Natural killer cell (primary cell): ENCODE results near the gene GORASP1. TPM values are rescaled to one million over a fixed set of nuclear protein-coding genes. Genes with fewer than 3 reads are reported as not detected.

ENCODE experiments used
- ATAC-seq, 3 donors: fragments of 150-1000 bp in 2 of 3; fragments of 200-7000 bp in 1 of 3; cut with Tn5 transposase; 1 replicate in 1 of 3; 2 replicates in 2 of 3; pipeline ENCODE4 v1.10.0; 2021; ENCODE audit warnings: mild to moderate bottlenecking in 2 of 3, moderate library complexity in 2 of 3
- DNase-seq, 2 donors: peaks; one replicate each; pipeline versions ENCODE4 v3.0.0 to v3.0.0-alpha.2; 2013 to 2021; ENCODE audit warnings: mixed read lengths in 1 of 2
- H3K27ac ChIP-seq: one replicate; pipeline ENCODE4 v1.5.1; 2013; ENCODE audit warnings: mild to moderate bottlenecking, low read length
- H3K27me3 ChIP-seq: one replicate; pipeline ENCODE4 v1.6.1; 2013; ENCODE audit warnings: low read length; ENCODE audit not compliant: control insufficient read depth, insufficient read depth
- H3K36me3 ChIP-seq: one replicate; pipeline ENCODE4 v1.6.1; 2013; ENCODE audit warnings: low read length; ENCODE audit not compliant: control insufficient read depth, insufficient read depth
- H3K4me1 ChIP-seq: one replicate; pipeline ENCODE4 v1.6.1; 2013; ENCODE audit warnings: low read length; ENCODE audit not compliant: control insufficient read depth, insufficient read depth
- H3K4me3 ChIP-seq: one replicate; pipeline ENCODE4 v1.5.1; 2013; ENCODE audit warnings: low read length
- H3K9me3 ChIP-seq: one replicate; pipeline ENCODE4 v1.6.1; 2013; ENCODE audit warnings: low read length; ENCODE audit not compliant: control insufficient read depth, insufficient read depth
- H3K27ac Mint-ChIP-seq, 2 donors: one replicate each; pipeline ENCODE4 v1.8.0; 2022; ENCODE audit warnings: mild to moderate bottlenecking in 2 of 2, mixed read lengths in 2 of 2, moderate library complexity in 1 of 2
- H3K27me3 Mint-ChIP-seq, 2 donors: one replicate each; pipeline ENCODE4 v1.8.0; 2022; ENCODE audit warnings: low read depth in 2 of 2, mixed read lengths in 2 of 2
- H3K36me3 Mint-ChIP-seq: one replicate; pipeline ENCODE4 v1.8.0; 2022; ENCODE audit warnings: mixed read lengths
- H3K4me1 Mint-ChIP-seq, 2 donors: one replicate each; pipeline ENCODE4 v1.8.0; 2022; ENCODE audit warnings: mixed read lengths in 2 of 2
- H3K4me3 Mint-ChIP-seq: one replicate; pipeline ENCODE4 v1.8.0; 2022; ENCODE audit warnings: mild to moderate bottlenecking, moderate library complexity, mixed read lengths
- H3K9me3 Mint-ChIP-seq, 2 donors: one replicate each; pipeline ENCODE4 v1.8.0; 2022; ENCODE audit warnings: mixed read lengths in 2 of 2
- whole genome bisulfite sequencing: methylation state at CpG from one replicate; pipeline ENCODE4 v1.1.7; 2013; ENCODE audit warnings: missing lambda C conversion rate; ENCODE audit not compliant: insufficient coverage; 5-methylcytosine and 5-hydroxymethylcytosine counted together
- intact Hi-C: fragments of 100-400 bp; cut with micrococcal nuclease; formaldehyde crosslinking; loops from one replicate; pipeline ENCODE4 v1.14.2; 2022
- total RNA-seq, 4 donors: library from RNA; stranded (reverse); fragments of 120-200 nt in 1 of 4; gene quantifications; one replicate each; pipeline versions ENCODE4 v1.2.3 to v1.2.4, GENCODE V29; 2013 to 2022
- TF ChIP-seq, protein P1 (sequence below): fragments of 200-600 bp; IDR thresholded peaks from one replicate; pipeline ENCODE4 v1.8.0; 2022; ENCODE audit warnings: antibody characterized with exemption

Gene GORASP1
- total RNA-seq, 3 donors from 2014 or later (not counting 1 experiment from before 2014, with no cell fraction given): 20.2 to 21.3 (median 20.8) TPM

DNA sequence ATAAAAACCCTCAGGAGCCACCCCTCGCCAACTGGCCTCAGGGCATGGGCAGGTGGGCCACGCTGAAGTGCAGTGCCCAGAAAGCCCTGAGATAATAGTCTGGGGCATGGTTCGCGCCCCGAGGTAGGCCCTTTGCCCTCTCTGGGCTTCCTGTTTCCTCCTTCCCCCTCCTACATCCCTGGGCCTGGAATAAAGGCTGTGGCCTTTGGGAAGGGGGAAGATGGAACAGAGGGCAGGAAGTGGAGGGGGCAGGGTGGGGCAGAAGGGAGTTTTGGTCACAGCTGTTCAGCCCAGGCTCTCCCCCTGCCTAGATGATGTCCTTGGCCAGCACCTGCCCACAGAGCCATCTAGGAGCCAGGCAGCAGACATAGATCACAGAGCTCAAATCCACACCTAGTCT lies 34.6 kb upstream of the GORASP1 start:
- DNase-seq (no peak), ATAC-seq (no peak)
- H3K4me3 Mint-ChIP-seq: no peak overlapping the region
- peaks cover 20 to 32% of the 10 kb centered on the region in 2 donors for H3K4me1 Mint-ChIP-seq
- no peak overlapping the region for H3K4me3 ChIP-seq
- WGBS: 79% methylated on average over 5 of the region's 5 CpGs
- H3K36me3 ChIP-seq: peaks cover 51% of the 10 kb centered on the region
- H3K36me3 Mint-ChIP-seq: peaks cover 12% of the 10 kb centered on the region
- no peak overlapping the region for H3K27ac ChIP-seq
- no peaks in the 10 kb centered on the region for H3K9me3 ChIP-seq
- TF ChIP-seq, protein P1, sequence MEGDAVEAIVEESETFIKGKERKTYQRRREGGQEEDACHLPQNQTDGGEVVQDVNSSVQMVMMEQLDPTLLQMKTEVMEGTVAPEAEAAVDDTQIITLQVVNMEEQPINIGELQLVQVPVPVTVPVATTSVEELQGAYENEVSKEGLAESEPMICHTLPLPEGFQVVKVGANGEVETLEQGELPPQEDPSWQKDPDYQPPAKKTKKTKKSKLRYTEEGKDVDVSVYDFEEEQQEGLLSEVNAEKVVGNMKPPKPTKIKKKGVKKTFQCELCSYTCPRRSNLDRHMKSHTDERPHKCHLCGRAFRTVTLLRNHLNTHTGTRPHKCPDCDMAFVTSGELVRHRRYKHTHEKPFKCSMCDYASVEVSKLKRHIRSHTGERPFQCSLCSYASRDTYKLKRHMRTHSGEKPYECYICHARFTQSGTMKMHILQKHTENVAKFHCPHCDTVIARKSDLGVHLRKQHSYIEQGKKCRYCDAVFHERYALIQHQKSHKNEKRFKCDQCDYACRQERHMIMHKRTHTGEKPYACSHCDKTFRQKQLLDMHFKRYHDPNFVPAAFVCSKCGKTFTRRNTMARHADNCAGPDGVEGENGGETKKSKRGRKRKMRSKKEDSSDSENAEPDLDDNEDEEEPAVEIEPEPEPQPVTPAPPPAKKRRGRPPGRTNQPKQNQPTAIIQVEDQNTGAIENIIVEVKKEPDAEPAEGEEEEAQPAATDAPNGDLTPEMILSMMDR: no peak
- intact Hi-C loops: no loop called here
- no peaks in the 10 kb centered on the region for H3K9me3 Mint-ChIP-seq
- no peaks in the 10 kb centered on the region for H3K27me3 ChIP-seq
- peaks cover 26% of the 10 kb centered on the region for H3K4me1 ChIP-seq
- H3K27me3 Mint-ChIP-seq: no peaks in the 10 kb centered on the region
- H3K27ac Mint-ChIP-seq: peak overlapping the region; percentile 69 to 72

DNA sequence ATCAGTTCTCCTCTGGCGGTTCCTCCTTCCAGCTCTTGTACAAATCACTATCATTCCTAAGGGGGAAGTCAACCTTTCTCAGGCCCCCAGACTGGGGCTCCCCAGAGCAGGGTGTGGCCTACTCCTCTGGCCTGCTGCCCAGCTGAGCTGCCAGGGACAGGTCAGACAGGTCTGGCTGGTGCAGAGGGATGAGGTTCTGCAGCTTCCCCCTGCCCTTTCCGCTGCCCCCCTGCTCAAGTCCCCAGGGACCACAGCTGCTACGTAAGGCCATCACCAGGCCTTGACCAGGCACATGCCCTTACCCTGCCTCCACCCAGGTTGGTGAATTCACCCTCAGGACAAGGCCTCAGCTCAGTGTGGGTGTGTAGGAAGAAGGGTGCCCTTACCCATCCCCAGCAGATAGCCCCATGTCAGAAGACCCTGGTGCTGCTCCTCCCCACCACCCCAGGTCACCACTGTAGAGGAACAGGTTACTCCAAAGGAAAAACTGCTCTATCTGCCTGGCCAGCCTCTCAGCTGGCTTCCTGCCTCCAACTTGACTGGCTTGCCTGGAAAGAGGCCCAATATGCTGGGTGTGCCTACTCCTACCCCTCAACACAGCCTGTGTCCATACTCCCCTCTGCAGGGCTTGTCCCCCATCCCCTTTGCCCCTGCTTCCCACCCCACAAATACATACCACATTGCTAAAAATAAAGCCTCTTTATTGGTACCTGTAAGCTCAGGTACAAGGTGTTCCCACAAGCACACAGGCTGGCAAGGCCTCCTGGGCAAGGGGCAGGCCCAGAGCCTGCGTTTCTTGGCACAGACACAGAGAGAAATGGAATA lies 34.0 kb upstream of the GORASP1 start:
- H3K27me3 ChIP-seq: no peaks in the 10 kb centered on the region
- WGBS: 73% methylated on average over 4 of the region's 4 CpGs
- no peaks in the 10 kb centered on the region for H3K9me3 ChIP-seq
- ATAC-seq (peak; percentile 8 to 38 (median 11)), DNase-seq (peak in 1 of 2 donors; percentile 25)
- H3K4me3 ChIP-seq: no peak overlapping the region
- peak overlapping the region; percentile 33 for H3K4me3 Mint-ChIP-seq
- TF ChIP-seq, protein P1: no peak
- peaks cover 14 to 25% of the 10 kb centered on the region in 2 donors for H3K4me1 Mint-ChIP-seq
- no peak overlapping the region for H3K27ac ChIP-seq
- intact Hi-C loops: no loop called here
- H3K36me3 ChIP-seq: peaks cover 49% of the 10 kb centered on the region
- H3K4me1 ChIP-seq: peaks cover 19% of the 10 kb centered on the region
- H3K36me3 Mint-ChIP-seq: peaks cover 12% of the 10 kb centered on the region
- no peaks in the 10 kb centered on the region for H3K9me3 Mint-ChIP-seq
- no peaks in the 10 kb centered on the region for H3K27me3 Mint-ChIP-seq
- peak overlapping the region; percentile 68 to 84 for H3K27ac Mint-ChIP-seq

- no peak overlapping the region for H3K27ac ChIP-seq
- ATAC-seq (no peak), DNase-seq (no peak)
- Mint-ChIP-seq H3K36me3 (peaks cover 12% of the 10 kb centered on the region), H3K27me3 (no peaks in the 10 kb centered on the region), H3K4me1 (peaks cover 5 to 18% of the 10 kb centered on the region in 2 donors), H3K4me3 (peak overlapping the region; percentile 33), H3K9me3 (no peaks in the 10 kb centered on the region), H3K27ac (peak overlapping the region; percentile 68 to 84)
- no peaks in the 10 kb centered on the region for H3K9me3 ChIP-seq
- H3K4me1 ChIP-seq: peaks cover 14% of the 10 kb centered on the region
- TF ChIP-seq, protein P1: no peak
- intact Hi-C loops: no loop called here
- H3K27me3 ChIP-seq: no peaks in the 10 kb centered on the region
- peaks cover 40% of the 10 kb centered on the region for H3K36me3 ChIP-seq
- WGBS: 98% methylated on average over 2 of the region's 2 CpGs
- no peak overlapping the region for H3K4me3 ChIP-seq
These were observed 33.0 kb upstream of the GORASP1 start for GRCh38 chr3:39140341-39140971.
